ENCODE measurements around the gene ARHGEF12.

ARHGEF12 gene

GRCh38 chr11:120521176-120521575 is 185.0 kb downstream of the ARHGEF12 start:
- DNase-seq, result no peak

GRCh38 chr11:120522021-120522420 is 185.8 kb downstream of the ARHGEF12 start:
- no peak for DNase-seq

GRCh38 chr11:120522736-120523135 is 186.5 kb downstream of the ARHGEF12 start:
- no peak for DNase-seq

- no peak for DNase-seq
Measured at GRCh38 chr11:120523196-120523595, 187.0 kb downstream of the ARHGEF12 start.

GRCh38 chr11:120524536-120525085 is 188.4 kb downstream of the ARHGEF12 start:
- no peak for DNase-seq

- no peak for DNase-seq
Measured at GRCh38 chr11:120525261-120526171, 189.3 kb downstream of the ARHGEF12 start.

- DNase-seq, result no peak
Measured at GRCh38 chr11:120526241-120526640, 190.0 kb downstream of the ARHGEF12 start.

GRCh38 chr11:120527111-120527761 is 191.0 kb downstream of the ARHGEF12 start:
- DNase-seq, result peak; percentile 9

- no peak for DNase-seq
Measured at GRCh38 chr11:120528749-120529148, 192.5 kb downstream of the ARHGEF12 start.

GRCh38 chr11:120529214-120529613 is 193.0 kb downstream of the ARHGEF12 start:
- no peak for DNase-seq

GRCh38 chr11:120529911-120530310 is 193.7 kb downstream of the ARHGEF12 start:
- no peak for DNase-seq

- no peak for DNase-seq
Measured at GRCh38 chr11:120532082-120532831, 196.0 kb downstream of the ARHGEF12 start.

- DNase-seq, result no peak
Measured at GRCh38 chr11:120532832-120533196, 196.6 kb downstream of the ARHGEF12 start.

- DNase-seq, result no peak
Measured at GRCh38 chr11:120536091-120536796, 200.0 kb downstream of the ARHGEF12 start.

- DNase-seq, result no peak
Measured at GRCh38 chr11:120536797-120537169, 200.6 kb downstream of the ARHGEF12 start.

- DNase-seq, result no peak
Measured at GRCh38 chr11:120537996-120538395, 201.8 kb downstream of the ARHGEF12 start.

- DNase-seq, result no peak
Measured at GRCh38 chr11:120538707-120539106, 202.5 kb downstream of the ARHGEF12 start.
